Natural killer cell (primary cell): ENCODE data around the gene VEGFA. TPM values are rescaled to one million over a fixed set of nuclear protein-coding genes. Genes with fewer than 3 reads are reported as not detected.

Experiments used
- ATAC-seq, 3 donors: fragments of 150-1000 bp in 2 of 3; fragments of 200-7000 bp in 1 of 3; cut with Tn5 transposase; 1 replicate in 1 of 3; 2 replicates in 2 of 3; pipeline ENCODE4 v1.10.0; 2021; ENCODE audit warnings: mild to moderate bottlenecking in 2 of 3, moderate library complexity in 2 of 3
- DNase-seq, 2 donors: peaks; one replicate each; pipeline versions ENCODE4 v3.0.0 to v3.0.0-alpha.2; 2013 to 2021; ENCODE audit warnings: mixed read lengths in 1 of 2
- H3K27ac ChIP-seq: one replicate; pipeline ENCODE4 v1.5.1; 2013; ENCODE audit warnings: mild to moderate bottlenecking, low read length
- H3K27me3 ChIP-seq: one replicate; pipeline ENCODE4 v1.6.1; 2013; ENCODE audit warnings: low read length; ENCODE audit not compliant: control insufficient read depth, insufficient read depth
- H3K36me3 ChIP-seq: one replicate; pipeline ENCODE4 v1.6.1; 2013; ENCODE audit warnings: low read length; ENCODE audit not compliant: control insufficient read depth, insufficient read depth
- H3K4me1 ChIP-seq: one replicate; pipeline ENCODE4 v1.6.1; 2013; ENCODE audit warnings: low read length; ENCODE audit not compliant: control insufficient read depth, insufficient read depth
- H3K4me3 ChIP-seq: one replicate; pipeline ENCODE4 v1.5.1; 2013; ENCODE audit warnings: low read length
- H3K9me3 ChIP-seq: one replicate; pipeline ENCODE4 v1.6.1; 2013; ENCODE audit warnings: low read length; ENCODE audit not compliant: control insufficient read depth, insufficient read depth
- H3K27ac Mint-ChIP-seq, 2 donors: one replicate each; pipeline ENCODE4 v1.8.0; 2022; ENCODE audit warnings: mild to moderate bottlenecking in 2 of 2, mixed read lengths in 2 of 2, moderate library complexity in 1 of 2
- H3K27me3 Mint-ChIP-seq, 2 donors: one replicate each; pipeline ENCODE4 v1.8.0; 2022; ENCODE audit warnings: low read depth in 2 of 2, mixed read lengths in 2 of 2
- H3K36me3 Mint-ChIP-seq: one replicate; pipeline ENCODE4 v1.8.0; 2022; ENCODE audit warnings: mixed read lengths
- H3K4me1 Mint-ChIP-seq, 2 donors: one replicate each; pipeline ENCODE4 v1.8.0; 2022; ENCODE audit warnings: mixed read lengths in 2 of 2
- H3K4me3 Mint-ChIP-seq: one replicate; pipeline ENCODE4 v1.8.0; 2022; ENCODE audit warnings: mild to moderate bottlenecking, moderate library complexity, mixed read lengths
- H3K9me3 Mint-ChIP-seq, 2 donors: one replicate each; pipeline ENCODE4 v1.8.0; 2022; ENCODE audit warnings: mixed read lengths in 2 of 2
- CTCF ChIP-seq: fragments of 200-600 bp; IDR thresholded peaks from one replicate; pipeline ENCODE4 v1.8.0; 2022; ENCODE audit warnings: antibody characterized with exemption
- WGBS: methylation state at CpG from one replicate; pipeline ENCODE4 v1.1.7; 2013; ENCODE audit warnings: missing lambda C conversion rate; ENCODE audit not compliant: insufficient coverage; 5-methylcytosine and 5-hydroxymethylcytosine counted together
- intact Hi-C: fragments of 100-400 bp; cut with micrococcal nuclease; formaldehyde crosslinking; loops from one replicate; pipeline ENCODE4 v1.14.2; 2022
- total RNA-seq, 4 donors: library from RNA; stranded (reverse); fragments of 120-200 nt in 1 of 4; gene quantifications; one replicate each; pipeline versions ENCODE4 v1.2.3 to v1.2.4, GENCODE V29; 2013 to 2022

VEGFA gene
- total RNA-seq, 3 donors from 2014 or later (not counting 1 experiment from before 2014, with no cell fraction given), result 3.6 to 27.5 (median 3.7) TPM

- intact Hi-C loops, result no loop called here
- H3K4me3 ChIP-seq, result no peak overlapping the region
- Mint-ChIP-seq H3K27ac (no peak overlapping the region), H3K9me3 (no peaks in the 10 kb centered on the region), H3K27me3 (peaks cover 0 to 4% of the 10 kb centered on the region in 2 donors), H3K4me3 (no peak overlapping the region), H3K36me3 (no peaks in the 10 kb centered on the region), H3K4me1 (peaks cover 4 to 10% of the 10 kb centered on the region in 2 donors)
- no peaks in the 10 kb centered on the region for H3K36me3 ChIP-seq
- no peak overlapping the region for H3K27ac ChIP-seq
- H3K4me1 ChIP-seq, result peaks cover under 1% of the 10 kb centered on the region
- WGBS, result 90% methylated on average over 13 of the region's 13 CpGs
- no peaks in the 10 kb centered on the region for H3K9me3 ChIP-seq
- DNase-seq, result no peak
- no peaks in the 10 kb centered on the region for H3K27me3 ChIP-seq
- TF ChIP-seq CTCF, result no peak
- no peak for ATAC-seq
Measured at GRCh38 chr6:43780293-43780692, 10.3 kb downstream of the VEGFA start.

- Histone ChIP-seq H3K9me3 (no peaks in the 10 kb centered on the region), H3K4me3 (no peak overlapping the region), H3K27me3 (no peaks in the 10 kb centered on the region), H3K27ac (no peak overlapping the region), H3K36me3 (no peaks in the 10 kb centered on the region), H3K4me1 (no peaks in the 10 kb centered on the region)
- Mint-ChIP-seq H3K27me3 (no peaks in the 10 kb centered on the region), H3K4me1 (peaks cover 0 to 3% of the 10 kb centered on the region in 2 donors), H3K36me3 (no peaks in the 10 kb centered on the region), H3K4me3 (no peak overlapping the region), H3K27ac (no peak overlapping the region), H3K9me3 (no peaks in the 10 kb centered on the region)
- WGBS, result 91% methylated on average over 23 of the region's 24 CpGs
- intact Hi-C loops, result no loop called here
- ATAC-seq, result no peak
- no peak for DNase-seq
- TF ChIP-seq CTCF, result no peak
Measured at GRCh38 chr6:43780941-43781928, 11.2 kb downstream of the VEGFA start.

GRCh38 chr6:43781941-43782704 is 12.1 kb downstream of the VEGFA start:
- H3K4me3 ChIP-seq, result no peak overlapping the region
- DNase-seq, result no peak
- H3K27ac ChIP-seq, result no peak overlapping the region
- Mint-ChIP-seq H3K36me3 (no peaks in the 10 kb centered on the region), H3K27ac (no peak overlapping the region), H3K27me3 (no peaks in the 10 kb centered on the region), H3K4me3 (no peak overlapping the region), H3K9me3 (no peaks in the 10 kb centered on the region), H3K4me1 (no peaks in the 10 kb centered on the region)
- intact Hi-C loops, result no loop called here
- H3K9me3 ChIP-seq, result no peaks in the 10 kb centered on the region
- no peaks in the 10 kb centered on the region for H3K36me3 ChIP-seq
- no peak for TF ChIP-seq CTCF
- no peaks in the 10 kb centered on the region for H3K27me3 ChIP-seq
- WGBS, result 92% methylated on average over 20 of the region's 20 CpGs
- ATAC-seq, result no peak
- no peaks in the 10 kb centered on the region for H3K4me1 ChIP-seq
